Measurements from ENCODE around the gene C19orf47.

The C19orf47 gene

DNA sequence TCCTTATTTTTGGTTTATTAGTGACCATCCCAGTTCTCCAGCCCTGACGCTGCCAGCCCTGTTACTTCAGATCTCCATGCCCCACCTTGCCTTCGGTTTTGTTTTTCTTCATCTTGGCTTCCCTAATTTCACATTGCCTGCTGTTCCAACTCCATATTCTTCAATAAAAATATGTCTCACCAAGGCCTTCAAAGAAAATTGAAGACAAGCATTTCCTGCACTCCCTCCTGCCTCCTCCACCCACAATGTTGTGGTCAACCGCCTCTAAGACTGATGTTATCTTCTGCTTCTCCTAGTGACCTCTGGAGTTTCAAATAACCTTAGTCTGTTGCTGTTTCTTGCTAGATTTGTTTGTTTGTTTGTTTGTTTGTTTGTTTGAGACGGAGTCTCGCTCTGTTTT lies 14.9 kb upstream of the C19orf47 start:
- TF ChIP-seq, protein P1, sequence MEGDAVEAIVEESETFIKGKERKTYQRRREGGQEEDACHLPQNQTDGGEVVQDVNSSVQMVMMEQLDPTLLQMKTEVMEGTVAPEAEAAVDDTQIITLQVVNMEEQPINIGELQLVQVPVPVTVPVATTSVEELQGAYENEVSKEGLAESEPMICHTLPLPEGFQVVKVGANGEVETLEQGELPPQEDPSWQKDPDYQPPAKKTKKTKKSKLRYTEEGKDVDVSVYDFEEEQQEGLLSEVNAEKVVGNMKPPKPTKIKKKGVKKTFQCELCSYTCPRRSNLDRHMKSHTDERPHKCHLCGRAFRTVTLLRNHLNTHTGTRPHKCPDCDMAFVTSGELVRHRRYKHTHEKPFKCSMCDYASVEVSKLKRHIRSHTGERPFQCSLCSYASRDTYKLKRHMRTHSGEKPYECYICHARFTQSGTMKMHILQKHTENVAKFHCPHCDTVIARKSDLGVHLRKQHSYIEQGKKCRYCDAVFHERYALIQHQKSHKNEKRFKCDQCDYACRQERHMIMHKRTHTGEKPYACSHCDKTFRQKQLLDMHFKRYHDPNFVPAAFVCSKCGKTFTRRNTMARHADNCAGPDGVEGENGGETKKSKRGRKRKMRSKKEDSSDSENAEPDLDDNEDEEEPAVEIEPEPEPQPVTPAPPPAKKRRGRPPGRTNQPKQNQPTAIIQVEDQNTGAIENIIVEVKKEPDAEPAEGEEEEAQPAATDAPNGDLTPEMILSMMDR (IDR thresholded peaks at IDR 0.05) = no peak

DNA sequence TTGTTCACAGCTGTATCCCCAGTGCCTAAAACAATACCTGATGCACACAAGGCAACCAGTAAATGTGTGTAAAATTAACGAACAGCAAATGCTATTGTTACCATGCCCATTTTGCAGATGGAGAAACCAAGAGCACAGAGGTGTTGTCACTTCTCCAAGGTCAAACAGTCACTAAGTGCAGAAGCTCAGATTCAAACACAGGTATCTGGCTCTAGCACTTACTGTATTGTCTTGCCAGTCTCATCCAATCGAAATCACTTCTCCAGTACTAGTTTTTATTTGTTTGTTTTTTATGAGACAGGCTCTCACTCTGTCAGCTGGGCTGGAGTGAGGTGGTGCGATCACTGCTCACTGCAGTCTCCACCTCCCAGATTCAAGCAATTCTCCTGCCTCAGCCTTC lies 14.0 kb upstream of the C19orf47 start:
- TF ChIP-seq, protein P1 (IDR thresholded peaks at IDR 0.05) = no peak

DNA sequence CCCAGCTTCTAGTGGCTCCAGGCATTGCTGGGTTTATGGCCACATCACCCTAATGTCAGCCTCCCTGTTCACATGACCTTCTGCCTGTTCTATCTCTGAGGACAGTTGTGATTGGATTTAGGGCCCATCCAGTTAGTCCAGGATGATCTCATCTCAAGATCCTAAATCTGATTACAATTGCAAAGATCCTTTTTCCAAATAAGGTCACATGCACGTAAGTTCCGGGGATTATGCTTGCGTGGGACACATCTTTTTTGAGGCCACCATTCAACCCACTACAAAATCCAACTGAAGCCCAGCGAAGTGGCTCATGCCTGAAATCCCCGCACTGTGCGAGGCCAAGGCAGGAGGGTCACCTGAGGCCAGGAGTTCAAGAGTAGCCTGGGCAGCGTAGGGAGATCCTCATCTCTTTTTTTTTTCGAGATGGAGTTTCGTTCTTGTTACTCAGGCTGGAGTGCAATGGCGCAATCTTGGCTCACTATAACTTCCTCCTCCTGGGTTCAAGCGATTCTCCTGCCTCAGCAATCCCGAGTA lies 12.6 kb upstream of the C19orf47 start:
- TF ChIP-seq, protein P1 (IDR thresholded peaks at IDR 0.05) = no peak

DNA sequence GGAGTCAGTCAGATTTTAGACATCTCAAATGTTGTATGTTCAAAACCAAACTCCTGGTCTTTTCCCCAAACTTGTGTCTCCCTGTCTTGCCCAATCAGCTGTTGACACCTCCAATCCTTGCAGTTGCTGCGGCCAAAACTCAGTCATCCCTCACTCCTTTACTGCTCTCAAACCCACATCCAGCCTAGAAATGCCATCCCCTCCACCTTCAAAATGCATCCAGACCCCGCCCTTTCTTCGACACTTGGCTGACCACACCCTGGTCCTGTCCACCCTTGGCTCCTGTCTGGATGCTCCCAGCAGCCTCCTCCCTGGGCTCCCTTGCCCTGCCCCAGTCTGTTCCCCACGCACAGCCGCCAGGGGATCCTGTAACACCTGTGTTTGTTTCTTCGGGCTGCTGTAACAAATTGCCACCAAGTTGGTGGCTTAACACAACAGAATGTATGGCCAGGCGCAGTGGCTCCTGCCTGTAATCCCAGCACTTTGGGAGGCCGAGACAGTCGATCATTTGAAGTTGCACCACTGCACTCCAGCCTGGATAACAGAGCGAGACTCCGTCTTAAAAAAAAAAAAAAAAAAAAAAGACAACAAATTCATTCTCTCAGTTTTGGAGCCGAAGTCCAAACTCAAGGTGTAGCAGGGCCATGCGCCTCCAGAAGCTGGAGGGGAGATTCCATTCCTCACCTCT lies 12.0 kb upstream of the C19orf47 start:
- TF ChIP-seq, protein P1 (IDR thresholded peaks at IDR 0.05) = no peak

DNA sequence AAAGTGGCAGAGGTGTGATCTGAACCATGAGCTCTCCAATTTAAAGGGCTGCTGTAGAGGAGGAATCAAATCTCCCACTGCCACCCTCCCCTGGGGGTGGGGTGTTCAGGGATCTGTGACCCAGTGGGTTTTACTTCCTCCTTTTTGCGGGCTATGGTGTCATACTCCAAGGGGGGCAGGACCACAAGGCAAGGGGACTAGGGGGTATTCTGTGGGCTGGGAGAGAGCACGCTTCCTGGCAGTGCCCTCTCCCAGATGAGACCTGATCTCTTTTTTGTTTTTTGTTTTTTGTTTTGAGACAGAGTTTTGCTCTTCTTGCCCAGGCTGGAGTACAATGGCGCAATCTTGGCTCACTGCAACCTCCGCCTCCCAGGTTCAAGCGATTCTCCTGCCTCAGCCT lies 10.6 kb upstream of the C19orf47 start:
- TF ChIP-seq, protein P1 (IDR thresholded peaks at IDR 0.05) = no peak

DNA sequence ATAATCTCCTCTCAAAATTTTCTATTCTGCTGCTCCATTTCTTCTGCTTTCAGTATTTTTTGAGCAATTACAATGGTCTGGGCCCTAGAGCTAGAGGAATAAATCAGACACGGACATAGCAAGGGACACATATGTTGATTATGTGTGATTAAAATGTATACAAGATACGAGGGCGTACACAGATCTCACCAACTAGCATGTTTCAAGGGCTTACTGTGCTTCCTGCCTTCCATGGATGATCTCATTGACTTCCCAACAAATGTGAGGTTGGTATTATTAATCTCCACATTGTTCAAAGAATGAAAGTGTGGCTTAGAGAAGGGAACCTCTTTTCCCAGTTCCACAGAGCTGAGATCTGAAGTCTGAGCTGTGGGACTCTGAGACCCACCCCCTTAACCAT lies 9.4 kb upstream of the C19orf47 start:
- TF ChIP-seq, protein P1 (IDR thresholded peaks at IDR 0.05) = no peak

DNA sequence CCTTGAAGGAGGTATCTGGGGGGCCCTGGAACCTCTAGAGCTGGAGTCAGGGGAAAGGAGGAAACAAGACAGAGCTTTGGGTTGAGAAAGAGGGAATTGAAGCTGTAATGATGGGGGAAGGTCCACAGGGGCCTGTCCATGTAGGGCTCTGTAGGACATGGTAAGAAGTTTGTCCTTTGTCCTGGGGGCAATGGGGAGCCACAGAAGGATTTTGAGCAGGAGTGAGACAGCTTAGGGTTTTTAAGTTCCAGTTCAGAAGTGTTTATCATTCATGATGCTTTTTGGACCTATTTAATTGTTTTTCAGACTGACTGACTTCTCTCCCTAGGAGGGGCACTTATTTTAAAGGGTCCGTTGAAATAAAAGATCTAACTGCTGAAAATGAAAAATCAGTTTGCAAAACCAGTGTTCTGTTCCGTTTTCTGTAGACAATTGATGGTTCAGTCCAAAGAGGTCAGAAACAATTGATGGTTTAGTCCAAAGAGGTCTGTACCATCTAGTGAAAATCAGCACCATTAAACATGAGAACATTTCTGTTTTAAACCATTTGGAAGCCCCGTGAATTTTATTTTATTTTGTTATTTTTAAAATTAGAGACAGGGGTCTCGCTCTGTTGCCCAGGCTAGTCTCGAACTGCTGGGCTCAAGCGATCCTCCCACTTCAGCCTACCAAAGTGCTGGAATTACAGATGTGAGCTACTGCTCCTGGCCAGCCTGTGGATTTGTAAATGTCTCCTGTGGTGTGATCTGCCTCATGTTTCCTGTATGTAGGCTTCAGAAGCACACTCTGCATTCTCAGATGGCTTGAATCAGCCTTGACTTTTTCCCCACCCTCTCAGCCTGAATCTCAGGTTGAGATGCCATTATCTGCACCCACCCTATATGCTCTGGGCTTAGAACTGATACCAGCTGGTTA lies 8.7 kb upstream of the C19orf47 start:
- TF ChIP-seq, protein P1 (IDR thresholded peaks at IDR 0.05) = no peak
